Type B pancreatic cell (in vitro differentiated cells): ENCODE results near the gene CCDC187. TPM values are rescaled to one million over a fixed set of nuclear protein-coding genes. Genes with fewer than 3 reads are reported as not detected.

ENCODE experiments used
- DNase-seq: peaks from one replicate; pipeline ENCODE4 v3.0.0; 2021; ENCODE audit warnings: mixed read lengths; ENCODE audit not compliant: unreplicated experiment; ENCODE audit errors: extremely low spot score
- H3K27ac Mint-ChIP-seq: 2 replicates; pipeline ENCODE4 v1.8.0; 2021; ENCODE audit warnings: mild to moderate bottlenecking, mixed read lengths
- H3K27me3 Mint-ChIP-seq: 2 replicates; pipeline ENCODE4 v1.8.0; 2021; ENCODE audit warnings: mixed read lengths
- H3K36me3 Mint-ChIP-seq: 2 replicates; pipeline ENCODE4 v1.8.0; 2021; ENCODE audit warnings: mixed read lengths
- H3K4me1 Mint-ChIP-seq: one replicate; pipeline ENCODE4 v1.8.0; 2021; ENCODE audit warnings: mixed read lengths; ENCODE audit not compliant: unreplicated experiment
- H3K4me3 Mint-ChIP-seq: 2 replicates; pipeline ENCODE4 v1.8.0; 2021; ENCODE audit warnings: mild to moderate bottlenecking, mixed read lengths
- H3K9me3 Mint-ChIP-seq: 2 replicates; pipeline ENCODE4 v1.8.0; 2021; ENCODE audit warnings: mixed read lengths
- total RNA-seq: library from RNA; stranded (reverse); gene quantifications from 2 replicates; pipeline ENCODE4 v1.2.1, GENCODE V29; 2021; ENCODE audit warnings: low replicate concordance
- TF ChIP-seq, protein P1 (sequence below): fragments of 200-600 bp; sonication (generic); conservative IDR thresholded peaks from 2 replicates; pipeline ENCODE4 v1.5.0; 2021; ENCODE audit warnings: antibody characterized with exemption, mild to moderate bottlenecking

The CCDC187 gene
- total RNA-seq, 1 donor from 2014 or later = 0.70 TPM

DNA sequence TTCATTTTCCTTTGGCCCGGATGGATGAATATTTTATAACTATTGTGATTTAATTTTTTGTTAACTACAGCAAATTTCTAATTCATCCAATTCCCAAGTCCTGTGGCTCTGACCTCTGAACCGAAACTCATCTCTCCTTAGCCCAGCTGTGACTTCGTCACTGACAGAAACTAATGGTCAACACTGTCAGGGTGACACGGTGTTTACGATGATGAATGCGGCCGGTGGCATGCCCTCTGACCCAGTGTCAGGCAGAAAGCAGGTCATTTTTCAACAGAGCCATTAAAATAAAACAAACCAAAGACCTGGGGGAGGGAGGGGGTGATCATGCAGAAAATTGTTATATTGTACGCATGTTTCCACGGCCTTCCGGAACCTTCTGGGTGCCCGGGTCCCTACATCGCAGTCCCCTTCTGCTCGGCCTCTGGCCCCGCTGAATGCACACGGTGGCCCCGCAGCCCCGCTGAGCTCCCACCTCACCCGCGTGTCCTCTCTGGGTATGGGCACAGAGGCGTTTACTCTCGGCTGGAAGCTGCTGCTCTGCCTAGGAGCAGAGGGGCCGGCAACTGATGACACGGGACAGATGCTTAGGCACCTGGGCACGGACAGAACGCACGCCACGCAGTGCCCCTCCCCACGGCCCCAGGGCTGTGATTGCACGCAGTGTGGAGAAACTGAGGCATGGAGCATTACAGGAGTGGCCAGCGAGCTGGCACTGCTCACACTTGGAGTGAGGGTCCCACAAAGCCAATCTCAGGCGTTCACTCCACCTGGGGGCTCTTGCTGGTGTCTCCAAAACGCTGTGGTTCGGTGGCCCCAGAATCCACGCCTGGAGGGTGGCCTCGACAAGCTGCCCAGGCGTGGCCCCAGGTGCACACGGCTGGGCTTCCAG, 8.1 kb downstream of the CCDC187 start:
- TF ChIP-seq, protein P1, sequence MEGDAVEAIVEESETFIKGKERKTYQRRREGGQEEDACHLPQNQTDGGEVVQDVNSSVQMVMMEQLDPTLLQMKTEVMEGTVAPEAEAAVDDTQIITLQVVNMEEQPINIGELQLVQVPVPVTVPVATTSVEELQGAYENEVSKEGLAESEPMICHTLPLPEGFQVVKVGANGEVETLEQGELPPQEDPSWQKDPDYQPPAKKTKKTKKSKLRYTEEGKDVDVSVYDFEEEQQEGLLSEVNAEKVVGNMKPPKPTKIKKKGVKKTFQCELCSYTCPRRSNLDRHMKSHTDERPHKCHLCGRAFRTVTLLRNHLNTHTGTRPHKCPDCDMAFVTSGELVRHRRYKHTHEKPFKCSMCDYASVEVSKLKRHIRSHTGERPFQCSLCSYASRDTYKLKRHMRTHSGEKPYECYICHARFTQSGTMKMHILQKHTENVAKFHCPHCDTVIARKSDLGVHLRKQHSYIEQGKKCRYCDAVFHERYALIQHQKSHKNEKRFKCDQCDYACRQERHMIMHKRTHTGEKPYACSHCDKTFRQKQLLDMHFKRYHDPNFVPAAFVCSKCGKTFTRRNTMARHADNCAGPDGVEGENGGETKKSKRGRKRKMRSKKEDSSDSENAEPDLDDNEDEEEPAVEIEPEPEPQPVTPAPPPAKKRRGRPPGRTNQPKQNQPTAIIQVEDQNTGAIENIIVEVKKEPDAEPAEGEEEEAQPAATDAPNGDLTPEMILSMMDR = no peak
- no peaks in the 10 kb centered on the region for H3K36me3 Mint-ChIP-seq
- no peaks in the 10 kb centered on the region for H3K4me1 Mint-ChIP-seq
- H3K4me3 Mint-ChIP-seq = no peak overlapping the region
- no peak for DNase-seq
- peaks cover 7% of the 10 kb centered on the region for H3K27me3 Mint-ChIP-seq
- peak overlapping the region; percentile 66 for H3K27ac Mint-ChIP-seq
- no peaks in the 10 kb centered on the region for H3K9me3 Mint-ChIP-seq

DNA sequence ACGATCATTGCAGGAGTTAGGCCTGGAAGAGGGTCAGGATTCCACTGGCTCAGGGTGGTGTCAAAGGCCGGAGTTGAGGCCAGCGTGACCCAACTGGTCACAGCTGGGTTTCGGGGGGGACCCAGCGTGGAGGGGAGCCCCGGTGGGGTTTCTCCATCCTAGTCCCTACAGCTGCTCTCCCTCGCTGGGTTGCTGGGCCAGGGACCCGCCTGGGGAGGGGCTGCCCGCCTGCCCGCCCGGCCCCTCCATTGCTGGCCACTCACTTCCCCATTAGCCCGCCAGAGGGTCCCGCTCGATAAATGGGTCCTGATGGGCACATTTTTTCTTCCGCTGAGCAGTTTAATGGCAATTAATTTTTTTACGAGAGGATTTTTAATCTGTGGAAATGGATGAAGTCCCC, 8.8 kb downstream of the CCDC187 start:
- H3K36me3 Mint-ChIP-seq = no peaks in the 10 kb centered on the region
- no peaks in the 10 kb centered on the region for H3K9me3 Mint-ChIP-seq
- peaks cover 7% of the 10 kb centered on the region for H3K27me3 Mint-ChIP-seq
- TF ChIP-seq, protein P1 = no peak
- H3K4me3 Mint-ChIP-seq = no peak overlapping the region
- no peak for DNase-seq
- no peaks in the 10 kb centered on the region for H3K4me1 Mint-ChIP-seq
- H3K27ac Mint-ChIP-seq = peak overlapping the region; percentile 66

DNA sequence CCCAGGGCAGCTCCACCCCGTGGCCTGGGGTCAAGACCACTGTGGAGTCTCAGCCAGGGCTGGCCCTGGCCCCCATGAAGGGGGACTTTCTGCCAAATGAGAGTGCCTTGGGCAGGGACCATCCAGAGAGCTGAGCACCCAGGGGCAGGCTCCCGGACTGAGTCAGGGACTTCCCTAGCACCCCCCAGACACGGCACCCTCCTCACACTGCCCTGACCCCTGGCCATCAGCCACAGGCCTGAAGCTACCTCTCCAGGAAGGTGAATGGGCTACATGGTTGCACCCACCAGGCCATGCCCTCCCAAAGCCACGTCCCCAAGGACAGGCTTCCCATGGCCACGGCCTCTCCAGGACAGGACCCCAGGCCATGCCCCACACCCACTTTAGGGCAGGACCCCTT, 9.5 kb downstream of the CCDC187 start:
- Mint-ChIP-seq H3K27ac (no peak overlapping the region), H3K27me3 (peaks cover 7% of the 10 kb centered on the region), H3K4me1 (no peaks in the 10 kb centered on the region), H3K9me3 (no peaks in the 10 kb centered on the region), H3K4me3 (no peak overlapping the region), H3K36me3 (no peaks in the 10 kb centered on the region)
- DNase-seq = no peak
- TF ChIP-seq, protein P1 = no peak

DNA sequence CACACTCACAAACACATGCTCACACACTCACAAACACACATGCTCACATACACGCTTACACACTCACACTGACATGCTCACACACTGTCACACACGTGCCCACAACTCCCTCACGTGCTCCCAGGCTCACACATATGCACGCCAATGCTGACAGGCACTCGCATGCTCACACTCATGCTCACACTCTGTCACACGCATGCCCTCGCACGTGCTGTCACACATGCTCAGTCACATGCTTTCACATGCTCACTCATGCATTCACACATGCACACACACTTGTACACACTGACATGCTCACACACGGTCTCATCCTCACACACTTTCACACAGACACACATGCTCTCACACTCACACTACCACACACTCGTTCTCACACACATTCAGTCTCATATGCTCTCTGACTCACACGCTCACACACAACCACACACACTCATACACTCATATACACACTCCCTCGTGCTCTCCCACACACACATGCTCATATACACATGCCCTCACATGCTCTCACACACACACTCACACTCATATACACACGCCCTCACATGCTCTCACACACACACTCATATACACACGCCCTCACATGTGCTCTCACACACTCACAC, 10.3 kb downstream of the CCDC187 start:
- DNase-seq = no peak
- H3K4me3 Mint-ChIP-seq = no peak overlapping the region
- H3K27me3 Mint-ChIP-seq = peaks cover 7% of the 10 kb centered on the region
- no peaks in the 10 kb centered on the region for H3K4me1 Mint-ChIP-seq
- H3K36me3 Mint-ChIP-seq = no peaks in the 10 kb centered on the region
- no peaks in the 10 kb centered on the region for H3K9me3 Mint-ChIP-seq
- no peak overlapping the region for H3K27ac Mint-ChIP-seq
- TF ChIP-seq, protein P1 = no peak

DNA sequence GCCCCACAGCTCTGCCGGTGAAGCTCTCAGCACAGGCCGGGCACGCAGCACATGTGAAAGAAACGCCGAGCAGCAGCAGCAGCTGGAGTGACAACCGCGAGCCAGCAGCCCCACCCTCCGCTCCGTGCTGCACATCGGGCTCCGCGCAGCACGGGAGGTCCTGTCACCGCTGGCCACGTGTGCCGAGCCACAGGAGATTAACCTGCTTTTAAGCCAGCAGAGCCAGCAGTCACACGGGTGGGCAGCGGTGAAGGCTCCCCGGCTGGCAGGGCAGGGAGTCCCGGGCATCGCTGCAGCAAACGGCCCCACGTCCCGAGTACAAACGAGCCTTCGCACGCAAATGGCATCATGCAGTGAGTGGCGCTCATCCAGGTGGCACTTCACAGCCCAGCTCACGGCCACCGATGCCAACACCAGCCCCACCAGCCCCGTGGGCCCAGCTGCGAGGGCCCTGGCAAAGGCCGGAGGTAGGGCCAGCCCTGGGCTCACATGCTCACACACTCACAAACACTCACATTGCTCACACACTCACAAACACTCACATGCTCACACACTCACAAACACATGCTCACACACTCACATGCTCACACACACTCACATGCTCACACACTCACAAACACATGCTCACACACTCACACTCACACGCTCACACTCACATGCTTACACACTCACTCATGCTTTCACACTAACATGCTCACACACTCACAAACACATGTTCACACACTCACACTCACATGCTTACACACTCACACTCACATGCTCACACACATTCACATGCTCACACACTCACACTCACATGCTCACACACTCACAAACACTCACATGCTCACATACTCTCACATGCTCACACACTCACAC, 11.1 kb downstream of the CCDC187 start:
- no peak overlapping the region for H3K4me3 Mint-ChIP-seq
- TF ChIP-seq, protein P1 = no peak
- no peaks in the 10 kb centered on the region for H3K4me1 Mint-ChIP-seq
- no peak for DNase-seq
- H3K9me3 Mint-ChIP-seq = no peaks in the 10 kb centered on the region
- no peaks in the 10 kb centered on the region for H3K36me3 Mint-ChIP-seq
- H3K27ac Mint-ChIP-seq = no peak overlapping the region
- H3K27me3 Mint-ChIP-seq = peaks cover 8% of the 10 kb centered on the region
